Caco-2 (cell line): ENCODE results near the gene C15orf40. TPM values are rescaled to one million over a fixed set of nuclear protein-coding genes. Genes with fewer than 3 reads are reported as not detected.
A peak's percentile ranks its signal among the peaks of the same experiment; 100 is the strongest.

ENCODE experiments used
- BruUV-seq: library from RNA; stranded (reverse); fragments of 400-500 nt; replicated peaks from 2 replicates; lab custom pipeline; 2021; lab: Mats Ljungman, UMichigan
- CTCF ChIA-PET: fragments of 300-600 bp; sonication (Branson Sonifier 250); formaldehyde crosslinking; loops from one replicate; lab custom pipeline; 2022; ENCODE audit warnings: antibody characterized with exemption; lab: Charles Lee
- POLR2A ChIA-PET: fragments of 300-600 bp; sonication (Branson Sonifier 250); formaldehyde crosslinking; loops from one replicate; lab custom pipeline; 2022; ENCODE audit warnings: antibody characterized with exemption; lab: Charles Lee
- DNase-seq, 2 experiments: peaks; one replicate each; pipeline versions ENCODE4 v3.0.0 to v3.0.0-alpha.2; 2020 to 2022
- H3K27me3 ChIP-seq: replicated peaks from 2 replicates; pipeline ENCODE4 v1.6.0; 2011; ENCODE audit warnings: low read length; ENCODE audit not compliant: control insufficient read depth, insufficient read depth
- H3K36me3 ChIP-seq: 2 replicates; pipeline ENCODE4 v1.5.1; 2011; ENCODE audit warnings: low read length; ENCODE audit not compliant: control insufficient read depth, insufficient read depth
- H3K4me1 ChIP-seq: fragments of 250-450 bp; sonication (Bioruptor Pico); 2 replicates; pipeline ENCODE4 v1.5.1; 2020; ENCODE audit warnings: mild to moderate bottlenecking
- H3K4me3 ChIP-seq: 2 replicates; pipeline ENCODE4 v1.5.1; 2011; ENCODE audit warnings: low read depth, mild to moderate bottlenecking, control low read depth, low read length
- H3K9me3 ChIP-seq: fragments of 250-450 bp; sonication (Bioruptor Pico); 2 replicates; pipeline ENCODE4 v1.5.1; 2020; ENCODE audit warnings: mild to moderate bottlenecking, moderate library complexity
- H3K27ac Mint-ChIP-seq: one replicate; pipeline ENCODE4 v1.8.0; 2022; ENCODE audit warnings: mixed read lengths; ENCODE audit not compliant: unreplicated experiment
- H3K27me3 Mint-ChIP-seq: one replicate; pipeline ENCODE4 v1.8.0; 2022; ENCODE audit warnings: mixed read lengths; ENCODE audit not compliant: insufficient read depth, unreplicated experiment
- H3K36me3 Mint-ChIP-seq: one replicate; pipeline ENCODE4 v1.8.0; 2022; ENCODE audit warnings: mild to moderate bottlenecking, mixed read lengths; ENCODE audit not compliant: insufficient read depth, unreplicated experiment
- H3K4me1 Mint-ChIP-seq: one replicate; pipeline ENCODE4 v1.8.0; 2022; ENCODE audit warnings: low read depth, mixed read lengths; ENCODE audit not compliant: unreplicated experiment
- H3K4me3 Mint-ChIP-seq: one replicate; pipeline ENCODE4 v1.8.0; 2022; ENCODE audit warnings: mild to moderate bottlenecking, moderate library complexity, mixed read lengths; ENCODE audit not compliant: unreplicated experiment
- H3K9me3 Mint-ChIP-seq: one replicate; pipeline ENCODE4 v1.8.0; 2022; ENCODE audit warnings: mixed read lengths; ENCODE audit not compliant: unreplicated experiment
- intact Hi-C: fragments of 100-400 bp; cut with micrococcal nuclease; formaldehyde crosslinking; loops from one replicate; pipeline ENCODE4 v1.10.0; 2022; ENCODE audit not compliant: unreplicated experiment
- total RNA-seq: library from RNA; stranded (reverse); gene quantifications from 2 replicates; pipeline ENCODE4 v1.2.3, GENCODE V29; 2022
- TF ChIP-seq, protein P1 (sequence below), 2 experiments: fragments of 200-600 bp in 1 of 2; IDR thresholded peaks; 1 replicate in 1 of 2; 2 replicates in 1 of 2; pipeline versions ENCODE4 v1.5.1 to v1.8.0; 2011 to 2022; ENCODE audit warnings: antibody characterized with exemption in 1 of 2, control low read depth in 1 of 2, inconsistent platforms in 1 of 2, low read depth in 1 of 2, low read length in 1 of 2, mild to moderate bottlenecking in 1 of 2, moderate library complexity in 1 of 2; ENCODE audit not compliant: insufficient read depth in 1 of 2, severe bottlenecking in 1 of 2, unreplicated experiment in 1 of 2

The C15orf40 gene
- total RNA-seq, 1 experiment from 2014 or later: 27.2 TPM

DNA sequence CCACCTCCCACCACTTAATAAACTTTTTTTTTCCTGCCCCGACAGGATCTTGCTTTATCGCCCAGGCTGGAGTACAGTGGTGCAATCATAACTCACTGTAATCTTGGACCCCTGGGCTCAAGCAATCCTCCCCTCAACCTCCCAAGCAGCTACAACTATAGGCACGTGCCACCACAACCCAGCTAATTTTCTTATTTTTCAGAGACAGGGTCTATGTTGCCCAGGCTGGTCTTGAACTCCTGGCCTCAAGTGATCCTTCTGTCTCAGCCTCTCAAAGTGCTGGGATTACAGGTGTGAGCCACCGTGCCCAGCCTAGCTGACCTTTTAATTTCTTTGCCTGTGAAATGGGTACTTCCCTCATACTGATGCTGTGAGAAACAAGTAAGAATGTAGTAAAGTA is 3.9 kb upstream of the C15orf40 start:
- H3K27me3 Mint-ChIP-seq: no peaks in the 10 kb centered on the region
- H3K9me3 ChIP-seq: no peaks in the 10 kb centered on the region
- intact Hi-C loops: no loop called here
- ChIA-PET CTCF (no interaction called here), POLR2A (no interaction called here)
- no peak for DNase-seq
- BruUV-seq: no TSS peak
- H3K4me3 Mint-ChIP-seq: no peak overlapping the region
- H3K9me3 Mint-ChIP-seq: no peaks in the 10 kb centered on the region
- TF ChIP-seq, protein P1, sequence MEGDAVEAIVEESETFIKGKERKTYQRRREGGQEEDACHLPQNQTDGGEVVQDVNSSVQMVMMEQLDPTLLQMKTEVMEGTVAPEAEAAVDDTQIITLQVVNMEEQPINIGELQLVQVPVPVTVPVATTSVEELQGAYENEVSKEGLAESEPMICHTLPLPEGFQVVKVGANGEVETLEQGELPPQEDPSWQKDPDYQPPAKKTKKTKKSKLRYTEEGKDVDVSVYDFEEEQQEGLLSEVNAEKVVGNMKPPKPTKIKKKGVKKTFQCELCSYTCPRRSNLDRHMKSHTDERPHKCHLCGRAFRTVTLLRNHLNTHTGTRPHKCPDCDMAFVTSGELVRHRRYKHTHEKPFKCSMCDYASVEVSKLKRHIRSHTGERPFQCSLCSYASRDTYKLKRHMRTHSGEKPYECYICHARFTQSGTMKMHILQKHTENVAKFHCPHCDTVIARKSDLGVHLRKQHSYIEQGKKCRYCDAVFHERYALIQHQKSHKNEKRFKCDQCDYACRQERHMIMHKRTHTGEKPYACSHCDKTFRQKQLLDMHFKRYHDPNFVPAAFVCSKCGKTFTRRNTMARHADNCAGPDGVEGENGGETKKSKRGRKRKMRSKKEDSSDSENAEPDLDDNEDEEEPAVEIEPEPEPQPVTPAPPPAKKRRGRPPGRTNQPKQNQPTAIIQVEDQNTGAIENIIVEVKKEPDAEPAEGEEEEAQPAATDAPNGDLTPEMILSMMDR (IDR thresholded peaks at IDR 0.05; ENCODE audit: insufficient read depth in 1 of 2, low read depth in 1 of 2, low read length in 1 of 2, severe bottlenecking in 1 of 2, unreplicated experiment in 1 of 2): no peak
- H3K36me3 Mint-ChIP-seq: peaks cover 44% of the 10 kb centered on the region
- H3K27ac Mint-ChIP-seq: no peak overlapping the region
- H3K27me3 ChIP-seq: no peaks in the 10 kb centered on the region
- no peak overlapping the region for H3K4me3 ChIP-seq
- peaks cover 3% of the 10 kb centered on the region for H3K4me1 ChIP-seq
- H3K4me1 Mint-ChIP-seq: peaks cover 19% of the 10 kb centered on the region
- no peaks in the 10 kb centered on the region for H3K36me3 ChIP-seq

GRCh38 chr15:83014205-83014653 is 2.8 kb upstream of the C15orf40 start:
- no peaks in the 10 kb centered on the region for H3K9me3 Mint-ChIP-seq
- ChIA-PET CTCF (no interaction called here), POLR2A (no interaction called here)
- no peak overlapping the region for H3K27ac Mint-ChIP-seq
- no peaks in the 10 kb centered on the region for H3K27me3 Mint-ChIP-seq
- H3K4me3 Mint-ChIP-seq: no peak overlapping the region
- peaks cover 33% of the 10 kb centered on the region for H3K36me3 Mint-ChIP-seq
- peaks cover 19% of the 10 kb centered on the region for H3K4me1 Mint-ChIP-seq
- Histone ChIP-seq H3K9me3 (no peaks in the 10 kb centered on the region), H3K27me3 (no peaks in the 10 kb centered on the region), H3K36me3 (no peaks in the 10 kb centered on the region), H3K4me1 (peaks cover 6% of the 10 kb centered on the region), H3K4me3 (no peak overlapping the region)
- intact Hi-C loops: loop anchor here (5.0 kb wide), 2 partner anchors 53 to 207 kb away; partner anchors contain the start of genes BTBD1, FSD2 and WHAMM
- DNase-seq: no peak
- no TSS peak for BruUV-seq
- TF ChIP-seq, protein P1 (IDR thresholded peaks at IDR 0.05; ENCODE audit: insufficient read depth in 1 of 2, low read depth in 1 of 2, low read length in 1 of 2, severe bottlenecking in 1 of 2, unreplicated experiment in 1 of 2): no peak

GRCh38 chr15:83012636-83013035 is 1.2 kb upstream of the C15orf40 start:
- H3K27me3 Mint-ChIP-seq: no peaks in the 10 kb centered on the region
- Histone ChIP-seq H3K27me3 (no peaks in the 10 kb centered on the region), H3K4me3 (peak overlapping the region; percentile 76), H3K9me3 (no peaks in the 10 kb centered on the region), H3K36me3 (peaks cover 1% of the 10 kb centered on the region; the same call in 1 of the 2 replicates), H3K4me1 (peaks cover 6% of the 10 kb centered on the region)
- H3K36me3 Mint-ChIP-seq: peaks cover 26% of the 10 kb centered on the region
- intact Hi-C loops: loop anchor here (5.0 kb wide), 2 partner anchors 55 to 205 kb away; partner anchors contain the start of genes BTBD1, FSD2 and WHAMM
- peak overlapping the region; percentile 67 for H3K27ac Mint-ChIP-seq
- no TSS peak for BruUV-seq
- H3K9me3 Mint-ChIP-seq: no peaks in the 10 kb centered on the region
- no peak for DNase-seq
- peaks cover 19% of the 10 kb centered on the region for H3K4me1 Mint-ChIP-seq
- ChIA-PET POLR2A (no interaction called here), CTCF (interaction anchor here (1.1 to 2.2 kb wide), 2 partner anchors 55 to 163 kb away, joined by 3 to 9 read pairs; partner anchors contain the start of gene BTBD1)
- TF ChIP-seq, protein P1 (IDR thresholded peaks at IDR 0.05; ENCODE audit: insufficient read depth in 1 of 2, low read depth in 1 of 2, low read length in 1 of 2, severe bottlenecking in 1 of 2, unreplicated experiment in 1 of 2): no peak
- peak overlapping the region; percentile 88 for H3K4me3 Mint-ChIP-seq
